Fibroblast of pulmonary artery (primary cell): Measurements from ENCODE around the gene SNRNP70.
A peak's percentile ranks its signal among the peaks of the same experiment; 100 is the strongest.
"Not testable (repeated sequence)": the region's sequence is repeated elsewhere in the genome, so short reads cannot be mapped to it uniquely, and the experiment has no call there.

Experiments
- DNase-seq: peaks from one replicate; pipeline ENCODE4 v3.0.0-alpha.2; 2010; ENCODE audit warnings: low read depth
- H3K4me3 ChIP-seq: replicated peaks from 2 replicates; pipeline ENCODE4 v1.5.1; 2011; ENCODE audit warnings: low read depth, mild to moderate bottlenecking, control low read depth, low read length, moderate library complexity
- CTCF ChIP-seq: IDR thresholded peaks from 2 replicates; pipeline ENCODE4 v1.5.1; 2011; ENCODE audit warnings: mild to moderate bottlenecking, control low read depth, low read length, inconsistent platforms; ENCODE audit errors: missing control alignments

The SNRNP70 gene

GRCh38 chr19:49085020-49085867 is at the start of gene SNRNP70:
SNRNP70 (plus strand) TSS chr19:49085451; CDS start chr19:49086415, 964 bp downstream.
- DNase-seq = peak; percentile 100
- no peak for TF ChIP-seq CTCF
- H3K4me3 ChIP-seq = peak within 1 kb of the TSS; percentile 98

- DNase-seq, H3K4me3 ChIP-seq: not testable (repeated sequence)
- TF ChIP-seq CTCF = peak; percentile 32
Measured at GRCh38 chr19:49036815-49037214, 48.4 kb upstream of the SNRNP70 start, which contains the start of gene CGB1. CGB1 (minus strand) TSS chr19:49036895; CDS start chr19:49036711, 184 bp downstream.

GRCh38 chr19:49038111-49038510 is 47.1 kb upstream of the SNRNP70 start:
- not testable (repeated sequence) for DNase-seq, H3K4me3 ChIP-seq

- not testable (repeated sequence) for H3K4me3 ChIP-seq
- DNase-seq = peak; percentile 60
Measured at GRCh38 chr19:49038557-49039276, 46.5 kb upstream of the SNRNP70 start.

- not testable (repeated sequence) for H3K4me3 ChIP-seq, DNase-seq
Measured at GRCh38 chr19:49039736-49040135, 45.5 kb upstream of the SNRNP70 start.

- TF ChIP-seq CTCF = no peak
- DNase-seq = no peak
- H3K4me3 ChIP-seq = no peak overlapping the region
Measured at GRCh38 chr19:49042177-49042576, 43.1 kb upstream of the SNRNP70 start.

- not testable (repeated sequence) for H3K4me3 ChIP-seq, DNase-seq
Measured at GRCh38 chr19:49042666-49043065, 42.6 kb upstream of the SNRNP70 start.

GRCh38 chr19:49043548-49043947 is 41.7 kb upstream of the SNRNP70 start, which contains the start of gene CGB5:
CGB5 (plus strand) TSS chr19:49043848; CDS start chr19:49044210, 362 bp downstream.
- not testable (repeated sequence) for H3K4me3 ChIP-seq, DNase-seq

GRCh38 chr19:49049011-49049410 is 36.2 kb upstream of the SNRNP70 start, which contains the start of gene CGB8:
CGB8 (minus strand) TSS chr19:49049111; CDS start chr19:49048739, 372 bp downstream.
- H3K4me3 ChIP-seq, DNase-seq: not testable (repeated sequence)

GRCh38 chr19:49049834-49050233 is 35.4 kb upstream of the SNRNP70 start:
- not testable (repeated sequence) for DNase-seq, H3K4me3 ChIP-seq

- not testable (repeated sequence) for H3K4me3 ChIP-seq, DNase-seq
Measured at GRCh38 chr19:49050376-49051033, 34.7 kb upstream of the SNRNP70 start.
